Astrocyte of the cerebellum (primary cell): ENCODE data around the gene STK17A.

Experiments used
- DNase-seq: peaks from one replicate; pipeline ENCODE4 v3.0.0-alpha.2; 2011; ENCODE audit warnings: low read depth
- H3K4me3 ChIP-seq: 2 replicates; pipeline ENCODE4 v1.5.1; 2011; ENCODE audit warnings: mild to moderate bottlenecking, low read depth, low read length, moderate library complexity
- in situ Hi-C: cut with HindIII; loops from 2 replicates; pipeline ENCODE4 v1.10.0; 2017; ENCODE audit warnings: low sequenced_read_pairs
- TF ChIP-seq, protein P1 (sequence below): IDR thresholded peaks from 2 replicates; pipeline ENCODE4 v1.5.1; 2012; ENCODE audit warnings: low read length, low read depth, moderate library complexity, mild to moderate bottlenecking; ENCODE audit errors: missing control alignments

The STK17A gene

GRCh38 chr7:43650457-43651052 lies 67.6 kb downstream of the STK17A start:
- no peak for DNase-seq
- in situ Hi-C loops, result no loop called here
- H3K4me3 ChIP-seq, result no peak overlapping the region
- TF ChIP-seq, protein P1, sequence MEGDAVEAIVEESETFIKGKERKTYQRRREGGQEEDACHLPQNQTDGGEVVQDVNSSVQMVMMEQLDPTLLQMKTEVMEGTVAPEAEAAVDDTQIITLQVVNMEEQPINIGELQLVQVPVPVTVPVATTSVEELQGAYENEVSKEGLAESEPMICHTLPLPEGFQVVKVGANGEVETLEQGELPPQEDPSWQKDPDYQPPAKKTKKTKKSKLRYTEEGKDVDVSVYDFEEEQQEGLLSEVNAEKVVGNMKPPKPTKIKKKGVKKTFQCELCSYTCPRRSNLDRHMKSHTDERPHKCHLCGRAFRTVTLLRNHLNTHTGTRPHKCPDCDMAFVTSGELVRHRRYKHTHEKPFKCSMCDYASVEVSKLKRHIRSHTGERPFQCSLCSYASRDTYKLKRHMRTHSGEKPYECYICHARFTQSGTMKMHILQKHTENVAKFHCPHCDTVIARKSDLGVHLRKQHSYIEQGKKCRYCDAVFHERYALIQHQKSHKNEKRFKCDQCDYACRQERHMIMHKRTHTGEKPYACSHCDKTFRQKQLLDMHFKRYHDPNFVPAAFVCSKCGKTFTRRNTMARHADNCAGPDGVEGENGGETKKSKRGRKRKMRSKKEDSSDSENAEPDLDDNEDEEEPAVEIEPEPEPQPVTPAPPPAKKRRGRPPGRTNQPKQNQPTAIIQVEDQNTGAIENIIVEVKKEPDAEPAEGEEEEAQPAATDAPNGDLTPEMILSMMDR, result no peak

GRCh38 chr7:43652364-43652763 lies 69.5 kb downstream of the STK17A start:
- no peak for DNase-seq
- in situ Hi-C loops, result no loop called here
- TF ChIP-seq, protein P1, result no peak
- H3K4me3 ChIP-seq, result no peak overlapping the region

GRCh38 chr7:43653466-43653865 lies 70.6 kb downstream of the STK17A start:
- DNase-seq, result no peak
- TF ChIP-seq, protein P1, result no peak
- no peak overlapping the region for H3K4me3 ChIP-seq
- in situ Hi-C loops, result no loop called here

DNA sequence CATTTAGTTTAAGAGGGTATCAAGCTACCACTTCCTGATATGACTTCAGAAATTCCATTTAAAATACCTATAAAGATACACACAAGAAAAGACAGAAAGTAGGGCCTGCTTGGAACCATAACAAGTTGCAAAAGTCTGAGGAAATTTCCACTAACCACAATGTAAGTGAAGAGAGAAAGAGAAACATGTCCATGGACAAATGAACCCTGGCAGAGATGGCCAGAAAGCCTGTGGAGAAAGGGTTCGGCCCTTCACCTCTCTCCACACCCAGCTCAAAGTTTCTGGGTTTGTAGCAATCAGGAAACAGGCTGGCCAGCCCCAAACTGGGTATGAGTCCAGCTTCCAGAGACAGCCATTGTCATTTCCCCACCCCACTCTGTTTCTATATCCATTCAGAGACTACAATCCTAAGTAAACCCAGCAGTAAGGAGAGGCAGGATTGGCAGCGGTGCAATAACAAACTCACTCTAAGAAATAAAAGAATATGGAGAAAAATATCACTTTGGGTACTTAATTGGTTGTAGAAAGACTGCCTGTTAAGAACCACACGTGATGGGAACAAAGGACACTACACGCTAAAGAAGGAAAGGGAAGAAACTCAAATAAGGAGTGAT lies 71.1 kb downstream of the STK17A start:
- in situ Hi-C loops, result no loop called here
- no peak for DNase-seq
- TF ChIP-seq, protein P1, result no peak
- H3K4me3 ChIP-seq, result no peak overlapping the region

DNA sequence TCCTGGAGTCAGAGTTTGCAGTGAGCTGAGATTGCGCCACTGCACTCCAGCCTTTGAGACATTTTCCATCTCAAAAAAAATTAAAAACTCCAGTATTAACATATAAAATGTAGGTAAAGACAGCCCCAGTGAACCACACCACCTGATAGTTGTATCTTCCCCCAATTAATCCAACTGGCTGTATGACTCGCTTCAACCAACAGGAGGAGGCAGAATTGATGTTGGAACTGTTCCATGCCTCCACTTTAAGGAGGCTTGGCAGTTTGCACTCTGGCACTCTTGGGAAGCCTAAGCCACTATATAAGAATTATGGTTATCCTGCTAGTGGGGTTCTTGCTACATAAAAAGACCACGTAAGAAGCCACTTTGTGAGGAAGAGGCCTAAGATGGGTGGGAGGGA lies 72.7 kb downstream of the STK17A start:
- no peak for DNase-seq
- no peak overlapping the region for H3K4me3 ChIP-seq
- in situ Hi-C loops, result no loop called here
- TF ChIP-seq, protein P1, result no peak

DNA sequence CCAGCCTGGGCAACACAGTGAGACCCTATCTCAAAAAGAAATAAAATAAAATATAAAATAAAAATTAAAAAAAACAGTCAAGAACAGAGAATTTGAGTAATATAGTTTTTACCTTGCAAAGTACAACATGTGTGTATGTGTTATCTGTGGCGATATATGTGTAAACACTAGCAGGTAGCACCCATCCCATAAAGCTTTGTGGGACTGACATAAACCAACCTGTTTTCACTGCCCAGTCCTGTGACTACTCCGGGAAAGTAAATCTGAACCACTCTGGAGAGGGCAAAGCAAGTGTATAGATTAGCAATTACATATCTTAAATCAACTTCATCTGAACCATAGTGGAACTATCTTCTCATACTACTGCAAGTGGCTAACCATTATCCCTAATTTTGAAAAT lies 74.1 kb downstream of the STK17A start:
- in situ Hi-C loops, result no loop called here
- TF ChIP-seq, protein P1, result no peak
- DNase-seq, result no peak
- H3K4me3 ChIP-seq, result no peak overlapping the region
